Heart left ventricle (tissue), 16 donors: ENCODE data around the gene LENG1. TPM values are rescaled to one million over a fixed set of nuclear protein-coding genes. Genes with fewer than 3 reads are reported as not detected.

ENCODE experiments used
- ATAC-seq, 4 donors: fragments of 200-7000 bp; cut with Tn5 transposase; one replicate each; pipeline ENCODE4 v1.9.1; 2020 to 2022; ENCODE audit warnings: moderate library complexity in 4 of 4, mild to moderate bottlenecking in 3 of 4, moderate number of reproducible peaks in 1 of 4
- DNase-seq, 5 donors: peaks; one replicate each; pipeline ENCODE4 v3.0.0-alpha.2; 2020
- H3K27ac ChIP-seq, 12 donors: fragments of 200-600 bp; sonication (generic) in 4 of 12; one replicate each; pipeline versions ENCODE4 v1.5.0 to v1.8.0; 2016 to 2022; ENCODE audit warnings: mild to moderate bottlenecking in 2 of 12
- H3K27me3 ChIP-seq, 9 donors: fragments of 200-600 bp; sonication (generic) in 2 of 9; one replicate each; pipeline versions ENCODE4 v1.5.1 to v1.8.0; 2016 to 2022; ENCODE audit warnings: mild to moderate bottlenecking in 3 of 9
- H3K36me3 ChIP-seq, 9 donors: fragments of 200-600 bp; sonication (generic) in 2 of 9; one replicate each; pipeline versions ENCODE4 v1.5.0 to v1.8.0; 2018 to 2022; ENCODE audit warnings: mild to moderate bottlenecking in 2 of 9
- H3K4me1 ChIP-seq, 12 donors: fragments of 200-600 bp; sonication (generic) in 4 of 12; one replicate each; pipeline versions ENCODE4 v1.5.0 to v1.8.0; 2016 to 2022; ENCODE audit warnings: mild to moderate bottlenecking in 3 of 12
- H3K4me3 ChIP-seq, 12 donors: fragments of 200-600 bp; sonication (generic) in 4 of 12; one replicate each; pipeline versions ENCODE4 v1.5.0 to v1.8.0; 2017 to 2022; ENCODE audit warnings: mild to moderate bottlenecking in 9 of 12, moderate library complexity in 4 of 12
- H3K9me3 ChIP-seq, 12 donors: fragments of 200-600 bp; sonication (generic) in 4 of 12; one replicate each; pipeline versions ENCODE4 v1.5.0 to v1.8.0; 2016 to 2022; ENCODE audit warnings: mild to moderate bottlenecking in 1 of 12
- POLR2A ChIP-seq, 2 donors: fragments of 450-650 bp; IDR thresholded peaks; one replicate each; pipeline ENCODE4 v1.6.1; 2017; ENCODE audit warnings: antibody characterized with exemption in 2 of 2, mild to moderate bottlenecking in 2 of 2, moderate library complexity in 2 of 2
- WGBS, 4 donors: extraction: QIAGEN DNeasy Blood & Tissue Kit in 2 of 4; methylation state at CpG; one replicate each; pipeline versions ENCODE4 v1.1.5 to v1.1.7; 2013 to 2018; 5-methylcytosine and 5-hydroxymethylcytosine counted together
- intact Hi-C, 10 donors: fragments of 100-400 bp; cut with DNase I; formaldehyde crosslinking; loops; one replicate each; pipeline versions ENCODE4 v1.11.1 to v1.14.2; 2022
- polyA plus RNA-seq, 2 donors: library from polyadenylated mRNA; stranded (reverse); fragments of 200-250 nt; gene quantifications; one replicate each; pipeline ENCODE4 v1.2.3, GENCODE V29; 2013
- total RNA-seq, 9 donors: library from RNA; depleted of rRNA in 2 of 9; stranded (reverse); fragments of >200 nt in 2 of 9; fragmentation: NEBNext Ultra II Directional in 3 of 9; extraction: Animal tissue kit (Norgen Biotek cat#: 25700) in 3 of 9; gene quantifications; one replicate each; pipeline versions ENCODE4 v1.1.0 to v1.2.4, GENCODE V29; 2016 to 2023
- TF ChIP-seq, protein P1 (sequence below), 12 donors: fragments of 200-600 bp; sonication (generic) in 4 of 12; IDR thresholded peaks; one replicate each; pipeline versions ENCODE4 v1.5.0 to v1.8.0; 2018 to 2022; ENCODE audit warnings: antibody characterized with exemption in 12 of 12, mild to moderate bottlenecking in 5 of 12
- donor health status: ischemic (EF 13 %, LVEDD 7.1; RV severe dilation, severe dysfunction).
- donor health status: healthy with polysubstance abuse.
- donor health status: DM: no; HTN: yes; CAD: no.
- donor health status: DM: no; HTN: no; CAD: no.
- donor health status: ischemic (EF 25% LVEDD 6.9; RV normal size, moderate dysfunction).
- donor health status: ischemic (EF 25% LVEDD 5.7; RV mildly dilated, moderate dysfunction).
- donor health status: healthy.
- donor health status: DM: yes; HTN: yes; CAD: no.
- donor health status: ischemic (EF 35%, LVEDD 5.7; RV mildly dilated, moderate dysfunction).
- donor health status: nonischemic (EF 11% LVEDD 7.7; RV severe dilation, severe dysfunction).
- donor health status: DM: yes; HTN: yes; CAD: no.
- donor health status: PGD.
- donor health status: ischemic (EF 29% LVEDD 5.4; RV normal size, mild dysfunction).
- donor health status: nonischemic (EF 23%, LVEDD 6.1; RV moderate dilation, normal function).

Gene LENG1
- total and polyA plus RNA-seq, 11 donors: 5.4 to 18.6 (median 7.0) TPM

DNA sequence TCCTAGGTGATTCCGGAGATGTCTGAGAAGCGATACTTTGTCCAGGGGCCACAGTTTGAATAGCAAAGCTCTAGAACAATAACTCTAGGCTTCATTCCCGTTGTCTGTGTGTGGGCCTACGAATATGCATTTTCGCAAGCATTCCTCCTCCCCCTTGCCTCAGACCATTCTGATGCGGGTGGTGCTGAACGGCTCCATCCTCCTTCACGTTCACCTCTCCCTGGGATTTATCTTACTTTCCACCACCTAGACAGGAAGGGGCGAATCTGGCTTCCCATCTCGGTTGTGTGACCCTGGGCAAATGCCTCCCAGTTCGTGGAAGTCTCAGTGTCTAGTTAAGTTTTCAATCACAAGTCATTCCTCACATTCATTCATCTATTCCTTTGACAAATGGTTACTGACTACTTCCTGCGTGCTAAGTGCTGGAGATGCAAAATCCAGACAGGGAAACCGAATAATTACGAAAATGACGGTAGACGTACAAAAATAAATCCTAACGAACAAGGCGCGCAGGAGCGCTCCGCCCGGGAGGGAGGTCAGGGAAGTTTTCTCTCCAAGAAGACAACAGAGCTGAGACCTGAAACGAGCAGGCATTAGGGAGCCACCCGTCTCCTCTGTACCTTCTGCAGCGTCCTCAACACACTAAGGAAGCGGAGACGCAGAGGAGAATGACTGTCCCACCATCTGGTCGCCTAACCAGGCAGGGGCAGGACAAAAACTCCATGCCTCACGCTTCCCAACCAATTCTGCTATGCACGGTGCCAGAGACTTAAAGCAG lies 23.2 kb downstream of the LENG1 start:
- no peak for TF ChIP-seq POLR2A (IDR thresholded peaks at IDR 0.05)
- TF ChIP-seq, protein P1, sequence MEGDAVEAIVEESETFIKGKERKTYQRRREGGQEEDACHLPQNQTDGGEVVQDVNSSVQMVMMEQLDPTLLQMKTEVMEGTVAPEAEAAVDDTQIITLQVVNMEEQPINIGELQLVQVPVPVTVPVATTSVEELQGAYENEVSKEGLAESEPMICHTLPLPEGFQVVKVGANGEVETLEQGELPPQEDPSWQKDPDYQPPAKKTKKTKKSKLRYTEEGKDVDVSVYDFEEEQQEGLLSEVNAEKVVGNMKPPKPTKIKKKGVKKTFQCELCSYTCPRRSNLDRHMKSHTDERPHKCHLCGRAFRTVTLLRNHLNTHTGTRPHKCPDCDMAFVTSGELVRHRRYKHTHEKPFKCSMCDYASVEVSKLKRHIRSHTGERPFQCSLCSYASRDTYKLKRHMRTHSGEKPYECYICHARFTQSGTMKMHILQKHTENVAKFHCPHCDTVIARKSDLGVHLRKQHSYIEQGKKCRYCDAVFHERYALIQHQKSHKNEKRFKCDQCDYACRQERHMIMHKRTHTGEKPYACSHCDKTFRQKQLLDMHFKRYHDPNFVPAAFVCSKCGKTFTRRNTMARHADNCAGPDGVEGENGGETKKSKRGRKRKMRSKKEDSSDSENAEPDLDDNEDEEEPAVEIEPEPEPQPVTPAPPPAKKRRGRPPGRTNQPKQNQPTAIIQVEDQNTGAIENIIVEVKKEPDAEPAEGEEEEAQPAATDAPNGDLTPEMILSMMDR (IDR thresholded peaks at IDR 0.05): no peak
- H3K27me3 ChIP-seq: peaks cover 0 to 3% (median 0%) of the 10 kb centered on the region in 9 donors
- peaks cover 0 to 27% (median 14%) of the 10 kb centered on the region in 9 donors for H3K36me3 ChIP-seq
- H3K4me1 ChIP-seq: peaks cover 5 to 44% (median 34%) of the 10 kb centered on the region in 12 donors
- no peak for ATAC-seq
- peak overlapping the region in 11 of 12 donors; percentile 17 to 68 (median 47) for H3K27ac ChIP-seq
- peak overlapping the region; percentile 0 to 98 (median 49) for H3K4me3 ChIP-seq
- 4 to 9% (median 5%) methylated on average over 29 to 30 of the region's 30 CpGs for WGBS, 4 donors
- DNase-seq: no peak
- intact Hi-C loops: loop anchor here in 1 of 10 donors (2.0 kb wide), 1 partner anchor 33 kb away; the partner anchor contains the start of gene NDUFA3
- no peaks in the 10 kb centered on the region for H3K9me3 ChIP-seq

DNA sequence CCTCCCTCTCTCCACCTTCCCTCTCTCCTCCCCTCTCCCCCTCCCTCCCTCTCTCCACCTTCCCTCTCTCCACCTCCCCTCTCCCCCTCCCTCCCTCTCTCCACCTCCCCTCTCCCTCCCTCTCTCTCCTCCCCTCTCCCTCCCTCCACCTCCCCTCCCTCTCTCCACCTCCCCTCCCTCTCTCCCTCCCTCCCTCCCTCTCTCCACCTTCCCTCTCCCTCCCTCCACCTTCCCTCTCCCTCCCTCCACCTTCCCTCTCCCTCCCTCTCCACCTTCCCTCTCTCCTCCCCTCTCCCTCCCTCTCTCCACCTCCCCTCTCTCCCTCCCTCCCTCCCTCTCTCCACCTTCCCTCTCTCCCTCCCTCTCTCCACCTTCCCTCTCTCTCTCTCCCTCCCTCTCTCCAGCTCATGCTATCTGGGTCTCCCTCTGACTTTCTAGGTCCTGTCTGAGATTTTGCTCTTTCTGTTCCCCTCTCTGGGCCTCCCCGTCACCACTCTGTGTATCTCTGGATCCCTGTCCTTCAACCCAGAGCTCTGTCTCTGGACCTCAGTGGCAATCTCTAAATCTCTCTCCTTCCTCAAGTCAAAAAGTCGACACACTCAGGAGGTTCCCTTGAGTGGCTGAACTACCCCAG lies 25.4 kb downstream of the LENG1 start:
- 62 to 75% (median 71%) methylated on average over 2 of the region's 2 CpGs for WGBS, 4 donors
- no peak for TF ChIP-seq POLR2A (IDR thresholded peaks at IDR 0.05)
- TF ChIP-seq, protein P1 (IDR thresholded peaks at IDR 0.05): no peak
- peaks cover 3 to 22% (median 16%) of the 10 kb centered on the region in 12 donors for H3K4me1 ChIP-seq
- H3K27me3 ChIP-seq: peaks cover 0 to 3% (median 0%) of the 10 kb centered on the region in 9 donors
- no peak overlapping the region for H3K4me3 ChIP-seq
- H3K27ac ChIP-seq: no peak overlapping the region
- intact Hi-C loops: no loop called here
- ATAC-seq (no peak), DNase-seq (no peak)
- H3K9me3 ChIP-seq: no peaks in the 10 kb centered on the region
- H3K36me3 ChIP-seq: peaks cover 0 to 31% (median 26%) of the 10 kb centered on the region in 9 donors

DNA sequence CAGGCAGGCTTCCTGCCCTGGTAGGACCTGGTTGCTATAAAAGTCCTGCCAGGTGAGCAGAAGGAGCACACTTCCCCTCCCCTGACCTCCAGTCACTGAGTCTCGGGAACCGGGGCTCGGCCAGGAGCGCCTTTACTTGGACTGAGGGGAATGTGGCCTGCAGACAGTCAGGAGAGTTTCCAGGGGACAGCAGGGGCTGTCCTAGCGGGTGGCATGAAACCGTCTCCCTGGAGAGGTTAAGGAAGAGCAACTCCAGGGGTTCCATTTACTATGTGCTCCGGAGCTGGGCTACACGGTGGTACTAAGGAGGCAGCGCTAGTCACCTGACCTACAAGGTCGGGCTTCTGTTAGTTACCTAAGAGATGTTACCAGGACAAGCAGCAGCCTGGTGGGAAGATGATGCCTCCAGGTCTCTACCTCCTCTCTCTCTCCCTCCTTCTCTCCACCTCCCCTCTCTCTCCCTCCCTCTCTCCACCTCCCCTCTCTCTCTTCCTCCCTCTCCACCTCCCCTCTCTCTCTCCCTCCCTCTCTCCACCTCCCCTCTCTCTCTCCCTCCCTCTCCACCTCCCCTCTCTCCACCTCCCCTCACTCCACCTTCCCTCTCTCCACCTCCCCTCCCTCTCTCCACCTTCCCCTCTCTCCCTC lies 26.1 kb downstream of the LENG1 start:
- no peak for ATAC-seq
- Histone ChIP-seq H3K4me1 (peaks cover 3 to 16% (median 11%) of the 10 kb centered on the region in 12 donors), H3K4me3 (no peak overlapping the region), H3K27ac (no peak overlapping the region), H3K36me3 (peaks cover 0 to 37% (median 33%) of the 10 kb centered on the region in 9 donors), H3K9me3 (no peaks in the 10 kb centered on the region), H3K27me3 (peaks cover 0 to 3% (median 0%) of the 10 kb centered on the region in 9 donors)
- TF ChIP-seq, protein P1 (IDR thresholded peaks at IDR 0.05): no peak
- TF ChIP-seq POLR2A (IDR thresholded peaks at IDR 0.05): no peak
- WGBS, 4 donors: 78 to 83% (median 80%) methylated on average over 9 to 10 of the region's 10 CpGs
- intact Hi-C loops: no loop called here
- DNase-seq: no peak

DNA sequence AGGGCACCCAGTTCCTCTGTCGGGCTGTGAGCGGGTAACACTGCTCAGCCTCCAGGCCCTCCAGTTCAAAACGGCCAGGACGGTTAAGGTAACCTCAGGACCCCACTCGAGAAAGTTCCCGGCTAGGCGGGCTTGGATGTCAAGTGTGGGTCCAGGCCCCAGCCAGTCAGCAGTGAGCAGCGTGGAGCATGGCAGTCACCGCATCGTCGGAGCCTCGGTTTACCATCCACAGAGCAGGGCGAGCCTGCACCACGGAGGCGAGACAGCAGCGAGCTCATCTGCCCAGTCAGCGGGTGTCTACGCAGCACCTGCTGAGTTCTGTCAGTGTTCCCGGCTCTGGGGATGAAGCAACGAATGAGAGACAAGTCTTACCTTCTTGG lies 29.9 kb downstream of the LENG1 start:
- H3K27ac ChIP-seq: no peak overlapping the region
- peaks cover 0 to 75% (median 71%) of the 10 kb centered on the region in 9 donors for H3K36me3 ChIP-seq
- WGBS, 4 donors: 97% methylated on average over 6 to 20 of the region's 20 CpGs
- H3K4me1 ChIP-seq: no peaks in the 10 kb centered on the region
- peaks cover 0 to 1% (median 0%) of the 10 kb centered on the region in 9 donors for H3K27me3 ChIP-seq
- DNase-seq (no peak), ATAC-seq (no peak)
- TF ChIP-seq, protein P1 (IDR thresholded peaks at IDR 0.05): no peak
- TF ChIP-seq POLR2A (IDR thresholded peaks at IDR 0.05): no peak
- intact Hi-C loops: no loop called here
- H3K4me3 ChIP-seq: no peak overlapping the region
- no peaks in the 10 kb centered on the region for H3K9me3 ChIP-seq
